CD4-positive, alpha-beta T cell treated with Interleukin-6 for 4 hours (primary cell): Measurements from ENCODE around the gene SHISAL2B.
"Not testable (repeated sequence)": the region's sequence is repeated elsewhere in the genome, so short reads cannot be mapped to it uniquely, and the experiment has no call there.

Source experiments
- DNase-seq: peaks from one replicate; pipeline ENCODE4 v3.0.0-alpha.2; 2020; ENCODE audit warnings: mixed read lengths

Gene SHISAL2B

GRCh38 chr5:64690417-64691151 is at the start of gene SHISAL2B:
TSS of gene SHISAL2B (plus strand) at chr5:64690503. CDS start at chr5:64690624, 121 bp downstream.
- no peak for DNase-seq

- no peak for DNase-seq
These were observed 45.5 kb upstream of the SHISAL2B start for GRCh38 chr5:64644831-64645230.

DNA sequence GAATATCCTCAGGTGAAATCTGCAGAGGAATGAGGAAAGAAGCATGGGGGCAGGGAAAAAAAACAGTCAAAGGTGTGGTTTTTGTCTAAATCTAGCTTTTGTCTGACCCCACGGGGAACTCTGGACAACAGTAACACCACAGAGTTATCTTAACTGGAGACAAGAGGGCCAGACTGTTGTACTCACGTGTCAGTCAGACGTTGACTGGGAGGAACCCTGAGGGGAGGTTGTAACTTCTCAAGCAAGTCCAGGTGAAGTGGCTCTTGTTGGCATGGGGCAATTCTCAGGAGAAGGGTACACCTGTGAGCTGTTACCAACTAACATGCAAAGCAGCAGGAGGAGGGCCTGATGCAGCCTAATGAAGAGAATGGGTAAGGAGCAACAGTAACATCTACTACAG is 44.1 kb upstream of the SHISAL2B start:
- no peak for DNase-seq

- DNase-seq, result no peak
These were observed 40.8 kb upstream of the SHISAL2B start for GRCh38 chr5:64649512-64649911.

GRCh38 chr5:64653766-64654560 is 36.3 kb upstream of the SHISAL2B start:
- DNase-seq, result no peak

DNA sequence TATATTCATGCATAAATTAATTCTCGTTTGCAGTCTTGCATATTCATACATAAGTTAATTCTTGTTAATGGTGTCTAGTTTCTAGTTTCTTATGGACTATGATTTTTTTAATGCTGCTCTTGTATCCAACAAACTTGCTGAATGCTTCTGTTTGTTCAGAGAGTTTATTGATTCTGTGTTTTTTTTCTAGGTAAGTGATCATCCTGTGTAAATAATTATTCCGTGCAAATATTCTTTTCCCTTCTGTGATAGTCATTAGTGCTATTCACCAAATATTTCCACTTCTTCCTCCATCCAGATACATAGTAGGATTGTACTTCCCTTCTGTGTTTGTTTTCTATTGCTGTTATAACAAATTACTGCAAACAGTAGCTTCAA is 35.8 kb upstream of the SHISAL2B start:
- no peak for DNase-seq

- no peak for DNase-seq
These were observed 34.7 kb upstream of the SHISAL2B start for GRCh38 chr5:64655596-64655995.

DNA sequence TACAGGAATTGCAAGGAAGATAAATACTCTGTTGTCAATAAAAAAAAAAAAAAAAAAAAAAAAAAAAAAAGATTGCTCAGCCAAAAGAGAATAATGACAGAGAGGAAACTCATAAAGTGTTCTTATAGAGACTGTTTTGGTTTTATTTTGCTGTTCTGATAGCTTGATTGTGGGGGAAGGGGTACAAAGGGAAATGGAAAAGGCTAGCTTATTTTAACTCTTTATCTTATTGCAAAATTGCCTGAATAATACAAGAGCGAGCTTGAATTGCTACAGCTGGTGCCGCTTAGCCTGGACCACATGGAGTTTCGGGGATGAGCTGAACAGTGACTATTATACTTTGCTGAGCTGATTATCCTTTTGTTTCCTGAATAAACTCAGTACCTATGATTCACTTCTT is 31.0 kb upstream of the SHISAL2B start:
- no peak for DNase-seq

DNA sequence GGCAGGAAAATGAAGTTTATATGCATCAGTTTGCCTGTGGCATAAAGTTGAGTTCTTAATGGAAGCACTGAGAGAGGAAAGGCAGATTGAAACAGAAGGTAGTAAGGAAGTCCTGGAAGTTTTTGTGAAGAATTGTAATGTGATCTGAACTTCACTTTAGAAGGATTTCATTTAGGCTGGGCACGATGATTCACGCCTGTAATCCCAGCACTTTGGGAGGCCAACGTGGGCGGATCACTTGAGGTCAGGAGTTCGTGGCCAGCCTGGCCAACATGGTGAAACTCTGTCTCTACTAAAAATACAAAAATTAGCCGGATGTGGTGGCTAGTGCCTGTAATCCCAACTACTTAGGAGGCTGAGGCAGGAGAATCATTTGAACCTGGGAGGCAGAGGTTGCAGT is 27.1 kb upstream of the SHISAL2B start:
- not testable (repeated sequence) for DNase-seq

- DNase-seq, result no peak
These were observed 25.1 kb upstream of the SHISAL2B start for GRCh38 chr5:64665243-64665642.

DNA sequence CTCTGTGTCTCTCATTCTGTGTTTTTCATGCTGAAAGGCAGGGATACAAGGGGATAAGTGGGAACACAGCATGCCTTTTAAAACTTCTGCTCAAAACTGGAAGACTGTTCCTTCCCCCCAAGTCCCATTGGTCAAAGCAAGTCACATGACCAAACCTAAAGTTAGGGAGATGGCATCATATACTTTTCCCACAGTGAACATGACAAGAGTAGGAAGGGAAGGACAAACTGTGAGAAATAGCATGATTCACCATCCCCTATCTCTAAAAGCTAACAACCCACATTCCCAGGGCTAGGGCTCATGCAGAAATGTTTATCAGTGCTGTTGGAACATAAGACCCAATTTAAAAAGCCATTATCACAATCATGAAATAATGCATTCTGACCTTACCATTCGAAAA is 24.2 kb upstream of the SHISAL2B start:
- no peak for DNase-seq

DNA sequence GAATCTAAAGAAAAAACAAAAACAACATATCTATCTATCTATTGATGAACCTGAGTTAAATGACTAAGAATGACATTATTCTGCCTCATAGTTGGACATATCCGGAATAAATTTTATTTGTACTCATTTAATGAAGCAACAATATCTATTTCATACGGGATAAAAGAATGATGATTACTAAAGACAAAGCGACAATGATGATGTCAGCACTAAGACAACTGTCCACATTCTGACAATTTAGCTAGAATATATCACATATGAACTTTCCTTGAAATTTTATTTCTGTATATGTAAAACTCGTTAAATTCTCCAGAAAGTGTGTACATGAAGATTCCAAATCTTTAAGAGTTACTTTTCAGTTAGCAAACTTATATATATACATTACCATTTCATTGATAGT is 23.2 kb upstream of the SHISAL2B start:
- DNase-seq, result no peak

- DNase-seq, result no peak
These were observed 20.0 kb upstream of the SHISAL2B start for GRCh38 chr5:64670277-64670676.

GRCh38 chr5:64671678-64672077 is 18.6 kb upstream of the SHISAL2B start:
- no peak for DNase-seq

- DNase-seq, result no peak
These were observed 11.9 kb upstream of the SHISAL2B start for GRCh38 chr5:64678374-64678773.

DNA sequence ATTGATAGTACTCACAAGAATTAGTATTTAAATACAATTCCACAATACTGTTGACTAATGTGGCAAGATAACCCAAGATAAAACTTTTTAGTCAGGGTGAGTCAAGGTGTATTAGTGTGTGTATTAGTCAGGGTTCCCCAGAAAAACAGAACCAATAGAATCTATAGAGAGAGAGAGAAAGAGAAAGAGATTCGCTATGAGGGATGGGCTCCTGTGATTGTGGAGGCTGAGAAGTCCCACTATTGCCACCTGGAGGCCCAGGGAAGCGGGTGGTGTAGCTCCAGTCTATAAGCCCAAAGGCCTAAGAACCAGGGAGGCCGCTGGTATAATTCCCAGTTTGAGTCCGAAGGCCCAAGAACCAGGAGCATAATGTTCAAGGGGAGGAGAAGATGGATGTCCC is 10.0 kb upstream of the SHISAL2B start:
- DNase-seq, result no peak

DNA sequence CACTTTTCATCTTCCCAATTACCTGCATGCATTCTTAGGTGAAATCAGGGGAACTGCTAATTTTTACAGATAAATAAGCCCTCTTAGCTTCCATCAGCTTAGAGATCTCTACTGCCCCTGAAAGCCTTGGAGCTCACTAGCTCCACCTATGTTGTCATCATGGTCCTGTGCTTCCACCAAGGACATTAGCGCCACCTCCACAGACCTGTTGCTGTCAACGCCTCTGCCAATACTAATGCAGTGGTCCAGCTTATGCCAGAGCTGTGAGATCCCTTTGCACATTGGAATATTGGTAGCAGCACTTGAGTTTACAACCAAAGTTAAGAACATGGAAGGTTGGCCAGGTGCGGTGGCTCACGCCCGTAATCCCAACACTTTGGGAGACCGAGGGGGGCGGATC is 7.7 kb upstream of the SHISAL2B start:
- no peak for DNase-seq

GRCh38 chr5:64685866-64686265 is 4.4 kb upstream of the SHISAL2B start:
- DNase-seq, result no peak

- no peak for DNase-seq
These were observed 1.9 kb upstream of the SHISAL2B start for GRCh38 chr5:64688391-64688790.

- DNase-seq, result no peak
These were observed 1.3 kb upstream of the SHISAL2B start for GRCh38 chr5:64688965-64689364.

- no peak for DNase-seq
These were observed 243 bp upstream of the SHISAL2B start for GRCh38 chr5:64690104-64690416.

- DNase-seq, result no peak
These were observed 988 bp downstream of the SHISAL2B start for GRCh38 chr5:64691291-64691690.

- DNase-seq, result no peak
These were observed 3.3 kb downstream of the SHISAL2B start for GRCh38 chr5:64693636-64694035.

DNA sequence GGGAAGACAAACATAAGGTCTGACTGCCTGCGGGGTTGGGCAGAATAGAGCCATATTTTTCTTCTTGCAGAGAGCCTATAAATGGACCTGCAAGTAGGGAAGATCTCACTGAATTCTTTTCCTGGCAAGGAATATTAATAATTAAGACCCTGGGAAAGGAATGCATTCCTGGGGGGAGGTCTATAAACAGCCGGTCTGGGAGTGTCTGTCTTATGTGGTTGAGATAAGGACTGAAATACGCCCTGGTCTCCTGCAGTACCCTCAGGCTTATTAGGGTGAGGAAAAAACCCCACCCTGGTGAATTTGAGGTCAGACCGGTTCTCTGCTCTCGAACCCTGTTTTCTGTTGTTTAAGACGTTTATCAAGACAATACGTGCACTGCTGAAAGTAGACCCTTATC is 6.1 kb downstream of the SHISAL2B start:
- DNase-seq, result not testable (repeated sequence)

- no peak for DNase-seq
These were observed 10.5 kb downstream of the SHISAL2B start for GRCh38 chr5:64700765-64701164.
